NOMO-1 treated with DMSO at 0.1 percent for 48 hours (cell line): ENCODE results near the gene SLC6A6.
A peak's percentile ranks its signal among the peaks of the same experiment; 100 is the strongest.

Experiments used
- DNase-seq: peaks from one replicate; lab custom pipeline; 2025; ENCODE audit not compliant: unreplicated experiment; lab: John Stamatoyannopoulos, UW

The SLC6A6 gene

DNA sequence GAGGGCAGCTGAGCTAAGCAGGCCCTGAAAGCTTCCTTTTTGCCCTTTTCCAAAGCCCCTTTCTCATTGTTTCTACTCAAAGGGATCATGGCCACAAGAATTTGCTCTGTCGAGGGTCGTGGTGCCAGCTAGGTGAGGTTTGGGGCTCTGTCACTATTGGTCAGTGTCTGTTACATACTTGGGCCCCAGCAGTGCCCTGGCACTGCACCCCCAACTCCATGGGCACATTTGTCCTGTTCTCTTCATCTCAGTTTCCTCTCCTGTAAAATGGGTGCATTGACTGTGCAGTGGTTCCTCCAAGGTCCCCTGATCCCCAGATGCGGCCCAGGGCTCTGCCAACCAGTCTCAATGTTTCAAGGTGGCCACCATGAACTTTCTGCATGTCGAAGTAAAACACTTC lies 62.1 kb downstream of the SLC6A6 start:
- no peak for DNase-seq

DNA sequence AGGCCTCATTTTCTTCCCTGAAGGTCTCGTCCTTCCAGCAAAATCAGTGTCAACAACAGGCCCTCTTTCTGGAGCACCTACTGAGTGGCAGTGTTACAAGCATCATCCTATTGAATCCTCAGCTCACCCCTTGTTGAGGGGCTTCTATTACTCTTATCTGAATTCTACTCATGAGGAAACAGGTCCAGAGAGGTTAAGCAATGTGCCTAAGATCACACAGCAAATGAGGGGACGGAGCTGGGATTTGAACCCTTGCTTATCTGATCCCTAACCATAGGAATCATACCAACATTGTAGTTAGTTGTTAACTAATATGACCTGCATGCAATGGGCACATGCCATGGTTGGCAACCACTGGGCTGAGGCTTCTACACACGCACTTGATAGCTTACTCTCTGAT lies 63.0 kb downstream of the SLC6A6 start:
- DNase-seq = no peak

DNA sequence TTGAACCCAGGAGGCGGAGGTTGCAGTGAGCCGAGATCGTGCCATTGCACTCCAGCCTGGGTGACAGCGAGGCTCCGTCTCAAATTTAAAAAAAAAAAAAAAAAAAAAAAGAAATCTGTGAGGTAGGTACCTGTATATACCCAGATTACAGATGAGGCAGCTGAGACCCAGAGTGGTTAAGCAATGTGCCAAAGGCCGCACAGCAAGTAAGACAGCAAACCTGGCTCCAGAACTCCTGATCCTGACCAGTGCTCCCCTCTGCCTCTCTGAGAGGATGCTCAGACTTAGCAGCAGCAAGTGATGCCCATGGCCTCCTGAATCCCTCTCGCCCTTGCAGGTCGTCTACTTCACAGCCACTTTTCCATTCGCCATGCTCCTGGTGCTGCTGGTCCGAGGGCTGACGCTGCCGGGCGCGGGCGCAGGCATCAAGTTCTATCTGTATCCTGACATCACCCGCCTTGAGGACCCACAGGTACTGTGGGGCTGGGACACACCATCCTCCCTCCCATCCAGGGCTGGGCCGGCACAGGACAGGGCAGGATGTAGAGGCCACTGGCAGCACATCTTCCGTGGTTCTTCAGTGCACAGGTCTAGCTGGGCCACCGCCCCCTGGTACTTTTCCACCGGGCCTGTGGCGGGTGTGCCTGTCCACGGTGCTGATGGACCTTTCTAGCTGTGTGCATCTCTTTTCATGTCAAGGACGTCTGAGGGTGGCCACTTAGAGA lies 63.9 kb downstream of the SLC6A6 start:
- DNase-seq = no peak

DNA sequence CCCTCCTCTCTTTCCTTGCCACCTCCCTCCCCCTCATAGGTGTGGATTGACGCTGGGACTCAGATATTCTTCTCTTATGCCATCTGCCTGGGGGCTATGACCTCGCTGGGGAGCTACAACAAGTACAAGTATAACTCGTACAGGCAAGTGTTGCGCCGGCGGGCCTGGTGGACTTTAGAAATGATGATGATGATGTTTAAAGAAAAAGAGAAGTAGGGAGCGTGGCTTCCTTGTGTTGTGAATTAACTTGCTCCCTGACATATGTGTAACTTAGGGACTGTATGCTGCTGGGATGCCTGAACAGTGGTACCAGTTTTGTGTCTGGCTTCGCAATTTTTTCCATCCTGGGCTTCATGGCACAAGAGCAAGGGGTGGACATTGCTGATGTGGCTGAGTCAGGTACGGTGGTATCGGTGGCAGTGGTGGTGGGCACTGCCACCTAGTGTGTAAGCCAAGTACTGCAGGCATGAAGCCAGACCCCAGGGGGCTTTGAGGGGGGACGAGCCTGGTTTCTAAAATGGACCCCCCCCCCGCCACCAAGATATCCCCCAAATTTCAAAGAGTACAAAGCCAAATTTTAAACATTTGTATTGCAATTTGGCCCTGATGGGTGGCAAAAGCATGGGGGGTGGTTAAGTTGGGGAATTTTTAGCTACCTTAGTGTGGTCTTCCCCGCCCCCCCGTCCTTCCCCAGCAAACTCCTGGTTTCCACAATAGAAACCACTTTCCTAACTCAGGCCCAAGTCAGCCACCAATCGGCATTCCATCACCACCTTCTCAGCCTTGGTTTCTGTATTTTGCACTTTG lies 65.6 kb downstream of the SLC6A6 start:
- DNase-seq = no peak

DNA sequence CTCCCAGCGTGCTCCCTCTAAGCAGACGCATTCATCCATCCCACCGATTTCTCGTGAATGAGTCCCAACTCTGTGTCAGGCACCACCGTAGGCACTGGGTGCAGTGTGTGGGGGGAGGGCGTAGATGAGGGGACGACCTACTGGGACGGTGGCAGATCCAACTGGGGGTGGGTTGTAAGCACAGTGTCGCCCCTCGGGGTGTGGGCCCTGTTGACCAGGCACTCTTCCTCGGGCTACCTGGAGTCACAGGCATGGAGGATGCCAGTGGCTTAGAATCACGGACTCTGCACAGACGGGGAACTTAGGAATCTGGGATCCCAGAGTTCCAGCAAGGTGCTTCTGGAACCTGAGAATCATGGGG lies 66.2 kb downstream of the SLC6A6 start:
- no peak for DNase-seq

DNA sequence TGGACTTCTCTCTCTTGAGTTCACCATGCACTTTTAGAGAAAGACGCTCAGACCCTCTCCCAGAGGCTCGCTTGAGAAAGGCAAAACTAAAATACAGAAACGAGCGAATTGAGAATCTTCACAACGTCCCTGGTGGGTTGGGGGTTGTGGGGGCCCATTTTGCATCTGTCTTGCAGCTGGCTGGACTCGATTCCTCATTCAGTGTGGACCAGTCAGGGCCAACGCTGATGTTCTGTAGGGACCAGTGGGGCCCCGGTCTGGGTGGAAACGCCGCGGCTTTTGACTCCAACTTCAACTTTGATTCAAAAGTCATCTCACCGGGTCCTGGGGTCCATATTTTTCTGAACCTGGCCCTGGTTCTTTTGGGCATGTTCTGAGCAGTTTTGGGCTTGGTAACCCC lies 68.1 kb downstream of the SLC6A6 start:
- no peak for DNase-seq

DNA sequence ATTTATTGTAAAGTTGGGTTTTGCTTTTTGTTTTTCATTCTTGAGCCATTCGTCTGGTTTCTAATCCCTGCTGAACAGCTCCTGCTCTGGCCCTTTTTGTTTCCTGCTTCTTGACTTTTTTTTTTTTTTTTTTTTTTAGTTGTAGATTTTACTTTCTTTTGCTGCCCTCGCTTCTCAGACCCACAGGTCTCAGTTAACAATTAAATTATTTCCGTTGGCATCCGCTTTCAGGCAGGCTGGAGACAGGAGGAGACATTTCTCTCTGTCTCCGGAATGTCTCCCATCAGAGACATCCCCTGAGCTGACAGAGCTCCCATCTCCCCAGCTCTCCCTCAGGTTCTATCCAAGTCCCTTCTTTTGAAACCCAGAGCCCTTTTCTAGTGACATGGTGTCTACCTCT lies 68.6 kb downstream of the SLC6A6 start:
- no peak for DNase-seq

DNA sequence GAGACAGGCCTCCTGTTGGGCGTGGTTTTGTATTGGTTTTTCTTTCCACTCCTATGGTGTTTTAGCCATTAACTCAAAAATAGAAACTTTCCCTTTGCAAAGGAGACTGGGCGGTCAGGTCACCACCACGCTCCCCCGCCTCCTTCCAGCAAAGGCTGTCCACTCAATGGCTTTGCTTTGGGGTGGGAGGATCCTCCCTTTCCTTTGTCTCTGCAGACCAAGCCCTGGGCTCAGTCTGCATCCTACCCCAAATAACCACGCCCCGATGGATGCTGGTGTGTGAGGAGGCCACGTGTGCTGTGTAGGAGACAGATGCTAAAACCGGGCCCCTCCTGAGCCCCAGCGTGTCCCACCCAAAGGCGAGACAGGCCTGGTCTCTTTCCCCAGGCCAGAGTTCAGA lies 69.3 kb downstream of the SLC6A6 start:
- DNase-seq = no peak

DNA sequence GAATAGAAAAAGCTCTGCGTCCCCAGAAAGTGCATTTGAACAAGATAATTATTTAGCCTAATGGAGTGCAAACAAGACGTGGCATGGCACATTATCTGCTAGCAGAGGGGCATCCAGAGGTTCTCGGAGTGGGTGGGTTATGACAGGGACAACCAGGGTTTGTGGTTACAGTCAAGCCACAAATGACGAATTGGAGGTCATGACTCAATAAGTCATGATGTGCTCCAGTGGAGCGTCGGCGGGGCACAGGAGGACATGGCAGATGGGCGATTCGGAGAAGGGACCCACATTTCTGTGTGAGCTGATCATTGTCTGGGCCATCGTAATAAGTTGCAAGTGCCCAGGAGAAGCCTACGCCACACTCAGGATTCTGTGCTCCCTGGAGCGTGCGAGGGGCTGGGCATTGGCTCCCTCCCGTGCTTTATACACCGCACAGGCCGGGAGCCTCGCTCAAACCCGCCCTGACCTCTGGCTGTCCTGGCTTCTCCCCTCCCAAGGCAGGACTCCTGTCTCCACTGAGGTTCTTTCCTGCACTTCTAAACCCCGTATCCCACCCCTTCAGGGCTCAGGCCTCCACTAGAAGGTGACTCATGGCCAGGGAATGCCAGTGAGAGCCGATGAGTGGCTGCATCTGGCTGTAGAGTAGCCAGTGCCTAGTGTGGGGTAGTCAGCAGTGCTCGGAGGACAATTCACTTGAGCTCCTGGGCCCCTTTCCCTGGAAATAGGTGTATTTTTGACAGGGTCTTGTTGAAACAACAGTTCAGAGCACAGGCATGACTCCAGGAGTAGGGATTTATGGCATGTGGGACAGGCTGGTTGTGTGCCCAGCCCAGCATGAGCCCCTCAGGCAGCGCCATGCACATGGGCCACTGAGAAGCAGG lies 70.3 kb downstream of the SLC6A6 start:
- no peak for DNase-seq

DNA sequence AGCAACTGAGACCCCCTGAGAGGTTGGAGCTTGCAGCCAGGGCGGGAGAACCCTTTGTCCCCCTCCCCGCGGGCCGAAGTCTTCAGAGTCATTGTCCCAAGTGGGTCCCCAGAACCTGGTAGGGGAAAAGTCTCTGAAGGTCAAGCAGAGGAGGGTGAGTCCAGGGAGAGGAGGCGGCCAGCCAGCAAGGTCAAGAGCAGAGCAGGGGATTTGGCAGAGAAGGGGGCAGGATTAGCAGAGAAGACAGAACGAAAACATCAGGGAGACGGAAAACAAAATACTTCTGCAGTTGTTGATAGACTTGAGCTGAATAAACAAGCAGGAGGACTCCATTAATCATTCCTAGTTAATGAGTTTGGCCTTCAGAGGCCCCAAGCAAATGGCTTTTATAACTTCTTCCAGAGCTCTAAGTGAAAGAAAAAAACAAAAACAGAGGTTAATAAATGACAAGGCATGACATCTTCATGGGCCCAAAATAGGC lies 71.0 kb downstream of the SLC6A6 start:
- DNase-seq = no peak

DNA sequence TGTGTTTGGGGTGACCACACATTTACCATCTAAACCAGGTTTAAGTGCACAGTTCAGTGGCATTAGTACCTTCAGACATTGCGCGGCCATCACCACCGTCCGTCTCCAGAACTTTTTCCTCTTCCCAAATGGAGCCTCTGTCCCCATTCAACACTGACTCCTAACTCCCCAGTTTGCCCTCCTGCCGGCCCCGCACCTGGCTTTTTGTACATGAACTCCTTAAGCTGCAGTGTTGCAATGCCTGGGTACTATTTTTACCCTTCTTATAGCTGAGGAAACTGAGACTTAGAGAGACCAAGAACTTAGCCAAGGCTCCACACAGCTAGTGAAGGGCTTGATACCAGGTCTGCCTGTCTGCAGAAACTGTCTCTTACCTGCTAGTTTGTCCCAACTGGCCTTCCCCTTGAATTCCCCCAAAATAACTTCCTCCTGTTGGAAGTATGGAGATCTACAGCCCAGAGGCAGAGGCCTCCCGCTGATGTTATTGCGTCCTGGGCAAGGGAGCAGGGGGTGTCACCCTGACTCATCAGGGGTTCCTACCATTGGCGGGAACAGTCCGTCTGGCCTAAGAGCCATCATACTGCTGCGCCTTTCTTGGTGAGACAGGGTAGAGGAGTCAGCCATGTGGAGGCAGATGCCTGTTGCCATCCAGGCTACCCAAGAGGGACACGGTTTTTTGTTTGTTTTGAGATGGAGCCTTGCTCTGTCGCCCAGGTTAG lies 72.1 kb downstream of the SLC6A6 start:
- DNase-seq = no peak

DNA sequence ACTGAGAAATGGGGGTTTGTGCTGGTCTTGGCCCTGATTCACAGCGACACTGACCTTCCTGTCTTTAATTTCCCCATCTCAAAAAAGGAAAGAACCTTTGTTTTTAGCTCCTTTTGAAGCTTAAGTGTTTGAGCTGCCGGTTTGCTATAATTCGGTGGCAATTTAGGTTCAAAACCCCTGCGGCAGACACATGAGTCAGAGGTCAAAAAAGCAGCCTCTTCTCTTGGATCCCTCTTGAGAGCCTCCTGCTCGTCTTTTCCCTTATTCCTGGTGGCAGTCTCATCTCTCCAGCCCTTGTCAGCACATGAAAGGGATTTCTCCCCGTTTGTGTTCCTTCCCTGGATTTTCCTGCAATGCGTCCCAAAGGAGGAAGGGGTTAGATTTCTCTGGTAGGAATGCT lies 73.2 kb downstream of the SLC6A6 start:
- DNase-seq = no peak

DNA sequence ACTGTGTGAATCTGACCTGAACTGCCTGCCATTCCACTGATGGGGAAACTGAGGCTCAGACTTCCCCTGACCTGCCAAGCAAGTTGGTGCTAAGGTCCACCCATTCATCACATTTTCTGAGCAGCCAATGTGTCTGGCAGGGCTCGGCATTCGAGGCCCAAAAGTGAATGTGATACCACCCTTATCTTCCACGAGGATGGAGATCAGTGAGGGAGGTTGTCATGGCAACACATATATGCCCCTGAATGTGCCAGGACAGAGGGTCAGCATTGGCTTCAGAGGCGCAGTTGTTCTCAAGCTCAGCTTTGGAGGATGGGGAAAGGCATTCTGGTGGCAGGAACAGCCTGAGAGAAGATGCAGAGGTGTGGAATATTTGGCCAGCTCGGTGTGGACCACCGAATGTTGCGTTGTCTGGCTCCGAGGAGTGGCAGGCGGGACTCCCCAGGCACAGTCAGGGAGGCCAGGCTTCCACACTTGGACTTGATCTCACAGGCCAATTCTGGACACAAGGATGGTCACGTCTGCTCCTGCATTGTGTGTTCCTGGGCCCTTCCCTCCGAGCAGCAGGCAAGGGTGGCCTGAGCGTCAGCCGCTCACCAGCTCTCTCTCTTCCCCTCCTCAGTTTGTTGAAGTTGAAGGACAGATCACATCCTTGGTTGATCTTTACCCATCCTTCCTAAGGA lies 74.3 kb downstream of the SLC6A6 start:
- no peak for DNase-seq

DNA sequence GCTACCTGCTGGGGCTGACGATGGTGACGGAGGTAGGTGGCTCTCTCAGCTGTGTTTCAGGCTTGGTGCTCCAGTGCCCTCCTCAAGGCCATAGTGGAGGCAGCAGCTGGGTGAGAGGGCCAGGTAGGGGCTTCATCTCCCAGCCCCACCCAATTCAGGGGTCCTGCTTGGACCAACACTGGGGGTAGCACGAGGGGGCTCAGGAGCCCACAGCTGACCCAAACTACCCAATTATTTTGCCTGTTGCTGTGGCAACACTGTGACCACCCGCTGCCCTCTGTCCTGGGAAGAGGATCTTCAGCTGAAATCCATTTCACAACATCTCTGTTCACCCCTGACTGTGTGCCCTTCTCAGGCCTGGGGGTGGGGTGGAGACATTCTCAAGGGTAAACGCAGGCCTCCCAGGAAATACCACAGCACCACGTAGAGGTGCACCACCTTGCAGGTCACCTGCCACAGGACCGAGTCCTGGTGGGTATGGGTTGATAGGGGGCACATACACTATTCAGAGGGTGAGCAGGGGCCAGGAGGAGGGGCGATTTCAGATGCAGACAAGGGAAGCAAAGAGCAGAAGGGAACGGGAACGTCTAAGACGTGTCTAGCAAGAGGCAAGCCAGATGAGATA lies 75.0 kb downstream of the SLC6A6 start:
- DNase-seq = no peak

DNA sequence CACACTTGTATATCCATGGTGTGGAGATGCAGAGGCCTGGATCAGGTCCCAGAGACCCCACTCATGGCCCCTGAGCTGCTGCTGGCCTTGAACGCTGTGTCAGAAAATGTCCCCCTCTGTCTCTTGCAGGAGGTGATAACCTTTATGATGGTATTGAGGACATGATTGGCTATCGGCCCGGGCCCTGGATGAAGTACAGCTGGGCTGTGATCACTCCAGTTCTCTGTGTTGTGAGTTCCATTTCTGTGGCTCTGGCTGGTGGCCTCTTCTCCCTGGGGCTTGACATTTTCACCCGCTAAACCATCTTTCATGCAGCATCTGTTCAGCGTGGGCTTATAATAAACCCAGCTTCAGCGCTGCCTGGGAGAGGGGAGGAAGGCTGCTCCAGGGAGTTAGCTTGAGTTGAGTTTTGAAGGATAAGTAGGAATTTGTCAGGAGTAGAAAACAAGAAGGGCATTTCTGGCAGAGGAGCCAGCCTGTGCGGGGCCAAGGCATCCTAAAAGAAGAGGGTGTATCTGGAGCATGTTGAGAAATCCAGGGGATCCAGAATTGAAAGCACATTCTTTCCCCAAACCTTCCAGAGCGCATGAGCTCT lies 76.6 kb downstream of the SLC6A6 start:
- no peak for DNase-seq

DNA sequence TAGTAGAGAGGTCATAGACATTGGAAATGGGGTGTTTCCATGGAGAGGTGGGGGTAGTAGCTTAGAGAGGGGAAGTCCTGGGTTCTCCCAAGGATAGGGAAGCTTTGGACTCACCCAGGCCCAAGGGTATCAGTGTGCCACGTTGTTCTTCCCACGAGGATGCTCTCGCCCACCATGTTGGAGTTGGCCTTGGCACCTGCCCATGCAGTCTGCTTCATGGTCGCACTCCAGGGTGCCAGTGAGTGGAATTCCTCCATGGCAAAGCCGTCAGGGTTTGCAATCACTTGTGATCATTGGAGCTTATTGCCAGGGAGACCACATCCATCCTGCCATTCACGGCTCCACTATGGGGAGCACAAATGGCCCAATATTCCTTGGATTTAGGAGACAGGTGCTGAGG lies 77.2 kb downstream of the SLC6A6 start:
- DNase-seq = no peak

DNA sequence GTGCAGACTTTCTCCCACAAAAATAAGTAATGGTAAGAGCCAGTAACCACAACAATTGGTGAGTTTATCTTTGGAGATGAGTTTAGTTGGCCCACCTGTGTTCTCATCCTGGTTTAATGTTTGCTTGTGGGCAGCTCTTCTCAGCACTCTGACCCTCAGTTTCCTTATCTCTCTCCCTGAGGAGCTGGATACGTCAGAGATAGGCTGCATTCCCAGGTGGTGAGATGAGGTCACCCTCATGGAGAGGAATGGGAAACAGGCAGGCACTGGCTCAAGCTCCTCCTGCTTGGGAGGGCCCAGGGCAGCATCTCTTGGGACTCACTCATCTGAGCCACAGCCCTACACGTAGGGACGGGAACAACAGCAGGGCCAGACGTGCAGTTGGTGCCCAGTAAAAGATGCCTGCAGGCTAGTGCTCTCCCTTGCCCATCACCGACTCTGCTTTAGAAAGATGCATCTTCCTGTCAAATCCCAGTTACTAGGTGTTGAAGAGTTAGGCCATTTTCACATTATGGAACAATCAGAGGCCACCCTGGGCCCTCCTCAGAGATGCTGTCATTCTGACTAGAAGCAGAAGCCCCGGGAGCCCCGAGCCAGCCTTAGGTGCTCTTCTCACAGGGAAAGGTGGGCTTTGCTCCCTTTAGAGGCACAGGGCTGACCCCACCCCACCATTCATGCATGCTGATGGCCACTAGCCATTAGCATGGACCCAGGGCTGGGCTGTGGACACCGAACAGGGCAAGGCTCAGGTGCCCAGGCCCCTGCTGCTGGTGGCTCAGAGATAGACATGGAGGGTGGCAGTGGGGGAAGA lies 78.0 kb downstream of the SLC6A6 start:
- DNase-seq = no peak

DNA sequence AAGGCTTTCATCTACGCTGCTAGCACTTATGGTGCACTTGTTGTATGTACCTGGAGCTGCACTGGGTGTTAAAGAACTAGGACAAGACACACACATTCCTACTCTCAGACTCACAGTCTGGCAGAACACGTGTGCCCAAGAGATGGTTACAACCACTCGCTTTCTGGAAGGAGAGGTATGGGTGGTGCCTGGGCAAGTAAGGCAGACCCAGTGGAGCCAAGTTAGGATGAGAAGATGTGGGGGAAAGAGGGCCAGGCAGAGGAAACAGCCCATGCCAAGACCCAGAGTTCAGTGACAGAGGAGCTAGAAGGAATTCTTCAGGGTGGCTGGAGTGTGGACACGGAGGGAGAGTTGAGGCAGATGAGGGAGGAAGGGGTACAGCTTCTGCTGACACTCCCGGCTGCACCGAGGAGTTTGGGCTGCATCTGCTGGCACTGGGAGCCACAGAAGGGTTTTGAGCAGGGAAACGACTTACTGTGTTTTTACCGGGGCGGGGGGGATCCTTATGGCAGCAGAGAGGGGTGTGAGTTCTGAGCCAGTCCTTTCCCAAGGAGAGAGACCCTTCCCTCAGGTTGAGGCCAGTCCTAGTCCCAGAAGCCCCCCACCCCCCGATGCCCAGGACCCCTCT lies 78.7 kb downstream of the SLC6A6 start:
- peak; percentile 43 for DNase-seq
